Prostate gland (tissue), 2 donors: ENCODE results near the gene EIF4ENIF1.

Experiments used
- POLR2A ChIP-seq: fragments of 450-650 bp; IDR thresholded peaks from one replicate; pipeline ENCODE4 v1.6.1; 2016; ENCODE audit warnings: antibody characterized with exemption, mild to moderate bottlenecking
- TF ChIP-seq, protein P1 (sequence below), 4 experiments: fragments of 200-600 bp in 2 of 4; fragments of 450-650 bp in 2 of 4; sonication (generic) in 2 of 4; IDR thresholded peaks; 1 replicate in 3 of 4; 2 replicates in 1 of 4; pipeline ENCODE4 v1.5.1; 2016 to 2019; ENCODE audit warnings: antibody characterized with exemption in 4 of 4, mild to moderate bottlenecking in 2 of 4, moderate library complexity in 2 of 4

GRCh38 chr22:31495343-31495742 lies 5.7 kb upstream of the EIF4ENIF1 start:
- TF ChIP-seq, protein P1, sequence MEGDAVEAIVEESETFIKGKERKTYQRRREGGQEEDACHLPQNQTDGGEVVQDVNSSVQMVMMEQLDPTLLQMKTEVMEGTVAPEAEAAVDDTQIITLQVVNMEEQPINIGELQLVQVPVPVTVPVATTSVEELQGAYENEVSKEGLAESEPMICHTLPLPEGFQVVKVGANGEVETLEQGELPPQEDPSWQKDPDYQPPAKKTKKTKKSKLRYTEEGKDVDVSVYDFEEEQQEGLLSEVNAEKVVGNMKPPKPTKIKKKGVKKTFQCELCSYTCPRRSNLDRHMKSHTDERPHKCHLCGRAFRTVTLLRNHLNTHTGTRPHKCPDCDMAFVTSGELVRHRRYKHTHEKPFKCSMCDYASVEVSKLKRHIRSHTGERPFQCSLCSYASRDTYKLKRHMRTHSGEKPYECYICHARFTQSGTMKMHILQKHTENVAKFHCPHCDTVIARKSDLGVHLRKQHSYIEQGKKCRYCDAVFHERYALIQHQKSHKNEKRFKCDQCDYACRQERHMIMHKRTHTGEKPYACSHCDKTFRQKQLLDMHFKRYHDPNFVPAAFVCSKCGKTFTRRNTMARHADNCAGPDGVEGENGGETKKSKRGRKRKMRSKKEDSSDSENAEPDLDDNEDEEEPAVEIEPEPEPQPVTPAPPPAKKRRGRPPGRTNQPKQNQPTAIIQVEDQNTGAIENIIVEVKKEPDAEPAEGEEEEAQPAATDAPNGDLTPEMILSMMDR (IDR thresholded peaks at IDR 0.05), result no peak
- TF ChIP-seq POLR2A, result no peak
